AG09309 (cell line): ENCODE measurements around the gene ATP13A4.

ENCODE experiments used
- DNase-seq: peaks from one replicate; pipeline ENCODE4 v3.0.0-alpha.2; 2010; ENCODE audit warnings: low read depth
- H3K4me3 ChIP-seq: 2 replicates; pipeline ENCODE4 v1.5.1; 2011; ENCODE audit warnings: mild to moderate bottlenecking, low read depth, low read length, moderate library complexity; ENCODE audit not compliant: control insufficient read depth
- TF ChIP-seq, protein P1 (sequence below): IDR thresholded peaks from 2 replicates; pipeline ENCODE4 v1.5.1; 2011; ENCODE audit warnings: mild to moderate bottlenecking, low read depth, low read length, inconsistent platforms; ENCODE audit not compliant: insufficient read depth, control insufficient read depth; ENCODE audit errors: missing control alignments

Gene ATP13A4

DNA sequence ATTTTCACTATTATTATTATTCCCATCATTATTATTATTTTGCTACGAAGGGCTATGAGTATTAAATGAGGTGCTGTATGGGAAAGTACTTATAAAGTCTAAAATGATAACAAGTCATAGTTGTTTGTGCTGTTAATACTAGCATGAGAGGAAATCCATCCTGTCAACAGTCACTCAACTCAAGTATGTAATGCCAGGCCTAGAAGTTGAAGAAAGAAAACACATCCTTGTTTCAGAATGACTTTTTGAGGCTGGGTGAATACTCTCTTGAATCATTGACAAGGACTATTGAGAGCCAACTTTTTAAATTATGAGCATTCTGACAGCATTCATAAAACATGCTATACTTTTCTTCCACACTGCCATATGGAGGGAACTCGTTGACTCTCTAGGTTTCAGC lies 115.3 kb downstream of the ATP13A4 start:
- no peak overlapping the region for H3K4me3 ChIP-seq
- TF ChIP-seq, protein P1, sequence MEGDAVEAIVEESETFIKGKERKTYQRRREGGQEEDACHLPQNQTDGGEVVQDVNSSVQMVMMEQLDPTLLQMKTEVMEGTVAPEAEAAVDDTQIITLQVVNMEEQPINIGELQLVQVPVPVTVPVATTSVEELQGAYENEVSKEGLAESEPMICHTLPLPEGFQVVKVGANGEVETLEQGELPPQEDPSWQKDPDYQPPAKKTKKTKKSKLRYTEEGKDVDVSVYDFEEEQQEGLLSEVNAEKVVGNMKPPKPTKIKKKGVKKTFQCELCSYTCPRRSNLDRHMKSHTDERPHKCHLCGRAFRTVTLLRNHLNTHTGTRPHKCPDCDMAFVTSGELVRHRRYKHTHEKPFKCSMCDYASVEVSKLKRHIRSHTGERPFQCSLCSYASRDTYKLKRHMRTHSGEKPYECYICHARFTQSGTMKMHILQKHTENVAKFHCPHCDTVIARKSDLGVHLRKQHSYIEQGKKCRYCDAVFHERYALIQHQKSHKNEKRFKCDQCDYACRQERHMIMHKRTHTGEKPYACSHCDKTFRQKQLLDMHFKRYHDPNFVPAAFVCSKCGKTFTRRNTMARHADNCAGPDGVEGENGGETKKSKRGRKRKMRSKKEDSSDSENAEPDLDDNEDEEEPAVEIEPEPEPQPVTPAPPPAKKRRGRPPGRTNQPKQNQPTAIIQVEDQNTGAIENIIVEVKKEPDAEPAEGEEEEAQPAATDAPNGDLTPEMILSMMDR: no peak
- no peak for DNase-seq

DNA sequence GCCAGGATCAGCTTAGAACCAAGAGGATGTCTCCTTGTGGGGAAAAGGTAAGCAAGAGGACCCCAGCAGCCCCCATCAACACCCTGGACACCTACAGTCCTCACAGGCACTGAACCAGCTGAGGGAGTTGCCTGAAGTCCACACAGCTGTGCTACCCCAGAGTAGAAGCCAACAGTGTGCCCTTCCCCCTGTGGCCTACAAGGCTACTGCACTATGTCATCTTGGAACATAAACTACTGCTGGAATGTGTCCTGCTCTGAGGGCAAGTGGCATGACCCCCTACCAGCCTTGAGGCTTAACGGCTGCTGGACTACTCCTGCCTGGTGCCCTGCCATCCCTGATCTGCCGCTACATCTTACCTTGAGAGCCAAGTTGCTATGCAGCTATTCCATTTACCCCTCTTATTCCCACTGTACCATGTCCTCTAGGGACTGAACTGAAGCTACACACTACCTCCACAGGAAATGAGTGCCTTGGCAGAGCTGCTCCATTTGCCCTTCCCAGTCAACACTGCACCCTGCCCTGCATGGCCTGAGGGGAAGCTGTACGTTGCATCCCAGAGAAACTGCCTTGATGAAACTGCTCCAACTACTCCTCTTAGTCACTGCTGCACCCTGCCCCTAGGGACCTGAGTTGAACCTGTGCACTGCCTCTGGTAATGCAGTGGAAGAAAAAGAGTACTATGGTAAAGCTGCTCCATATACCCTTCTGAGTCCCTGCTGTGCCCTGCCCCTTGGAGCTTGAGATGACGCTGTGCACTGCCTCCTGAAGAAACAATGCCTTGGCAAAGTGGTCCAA lies 135.9 kb downstream of the ATP13A4 start:
- no peak overlapping the region for H3K4me3 ChIP-seq
- DNase-seq: no peak
- TF ChIP-seq, protein P1: no peak

GRCh38 chr3:193416629-193417028 lies 138.1 kb downstream of the ATP13A4 start:
- TF ChIP-seq, protein P1: no peak
- H3K4me3 ChIP-seq: no peak overlapping the region
- DNase-seq: no peak

GRCh38 chr3:193407688-193408087 lies 147.0 kb downstream of the ATP13A4 start:
- H3K4me3 ChIP-seq: no peak overlapping the region
- TF ChIP-seq, protein P1: no peak
- no peak for DNase-seq

DNA sequence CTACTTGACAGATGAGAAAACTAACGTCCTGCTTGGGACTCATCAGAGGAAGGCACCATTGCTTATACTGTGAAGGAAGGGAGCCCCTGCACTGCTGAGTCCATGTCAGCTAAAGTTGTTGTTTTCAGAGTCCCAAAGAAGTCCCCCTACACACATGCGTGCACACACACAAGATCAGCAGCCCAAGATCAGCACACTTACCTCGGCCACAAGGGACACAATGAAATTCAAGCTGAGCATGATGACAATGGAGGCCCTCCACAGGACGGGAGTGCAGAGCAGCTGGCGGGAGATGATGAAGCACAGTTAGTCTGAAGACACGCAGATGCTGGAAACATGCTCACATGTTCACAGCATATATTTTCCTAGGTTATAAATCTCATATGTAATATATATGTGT lies 147.6 kb downstream of the ATP13A4 start:
- no peak for DNase-seq
- TF ChIP-seq, protein P1: no peak

GRCh38 chr3:193403307-193403706 lies 151.4 kb downstream of the ATP13A4 start:
- TF ChIP-seq, protein P1: no peak
- DNase-seq: no peak
- H3K4me3 ChIP-seq: no peak overlapping the region

More for the DNA sequence above, 147.6 kb downstream of the ATP13A4 start:
- H3K4me3 ChIP-seq: no peak overlapping the region

DNA sequence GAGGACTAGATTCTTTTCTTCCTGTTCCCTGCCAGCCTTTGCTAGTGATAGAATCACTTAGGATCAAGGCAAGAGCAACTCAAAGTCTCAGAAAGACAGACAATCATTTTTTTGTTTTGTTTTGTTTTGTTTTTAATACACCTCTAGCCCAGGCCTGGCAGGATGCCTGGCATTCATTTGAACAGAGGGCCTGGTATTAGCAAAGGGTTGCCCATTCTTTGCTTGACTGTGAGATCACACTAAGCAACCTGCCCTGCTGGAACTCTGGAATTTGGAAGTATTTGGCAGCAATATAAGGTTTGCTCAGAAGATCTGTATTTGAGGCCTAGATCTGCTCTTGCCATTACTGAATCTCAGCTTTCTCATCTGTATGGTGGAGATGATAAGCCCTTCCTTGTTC lies 154.4 kb downstream of the ATP13A4 start:
- H3K4me3 ChIP-seq: no peak overlapping the region
- DNase-seq: no peak
- TF ChIP-seq, protein P1: no peak
